ENCODE measurements around the gene SRPK2.
A peak's percentile ranks its signal among the peaks of the same experiment; 100 is the strongest.

Gene SRPK2

GRCh38 chr7:105321754-105322455 is 66.8 kb downstream of the SRPK2 start:
- Histone ChIP-seq H3K9ac (no peak overlapping the region), H3K27ac (no peak overlapping the region), H3K36me3 (ENCODE audit: insufficient read depth) (peaks cover 5% of the 10 kb centered on the region; the same call in 1 of the 2 replicates), H2AFZ (ENCODE audit: low read depth) (no peak overlapping the region), H3K79me2 (ENCODE audit: insufficient read depth, low read depth) (peaks cover 84% of the 10 kb centered on the region), H3K4me3 (IDR thresholded peaks at IDR 0.05; ENCODE audit: insufficient read depth, low read depth, low read length) (no peak overlapping the region), H3K4me1 (ENCODE audit: low read depth, poor library complexity, severe bottlenecking) (peaks cover 48% of the 10 kb centered on the region), H3K4me2 (no peak overlapping the region), H3K27me3 (ENCODE audit: insufficient read depth, low read depth) (no peaks in the 10 kb centered on the region), H4K20me1 (ENCODE audit: insufficient read depth) (no peaks in the 10 kb centered on the region; the same call in 1 of the 2 replicates)
- TF ChIP-seq CTCF (conservative IDR thresholded peaks at IDR 0.05; ENCODE audit: low read depth, low read length) = no peak

DNA sequence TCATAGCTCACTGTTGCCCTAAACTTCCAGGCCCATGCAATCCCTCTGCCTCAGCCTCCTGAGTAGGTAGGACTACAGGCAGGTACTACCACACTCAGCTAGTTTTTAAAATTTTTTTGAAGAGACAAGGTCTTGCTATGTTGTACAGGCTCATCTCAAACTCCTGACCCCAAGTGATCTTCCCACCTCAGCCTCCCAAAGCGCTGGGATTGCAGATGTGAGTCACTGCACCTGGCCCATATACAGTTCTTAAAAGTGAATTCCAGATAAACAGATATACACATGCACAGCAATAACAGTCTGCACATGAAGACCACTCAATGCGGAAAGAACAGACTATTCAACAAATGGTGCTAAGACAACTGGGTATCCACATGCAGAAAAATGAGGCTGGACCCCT is 67.8 kb downstream of the SRPK2 start:
- Histone ChIP-seq H3K9ac (no peak overlapping the region), H3K27ac (no peak overlapping the region), H3K27me3 (ENCODE audit: insufficient read depth, low read depth) (no peaks in the 10 kb centered on the region), H3K4me3 (IDR thresholded peaks at IDR 0.05; ENCODE audit: insufficient read depth, low read depth, low read length) (no peak overlapping the region), H3K79me2 (ENCODE audit: insufficient read depth, low read depth) (peaks cover 82% of the 10 kb centered on the region), H3K4me1 (ENCODE audit: low read depth, poor library complexity, severe bottlenecking) (peaks cover 42% of the 10 kb centered on the region), H2AFZ (ENCODE audit: low read depth) (no peak overlapping the region), H4K20me1 (ENCODE audit: insufficient read depth) (no peaks in the 10 kb centered on the region; the same call in 1 of the 2 replicates), H3K4me2 (no peak overlapping the region), H3K36me3 (ENCODE audit: insufficient read depth) (peaks cover 5% of the 10 kb centered on the region; the same call in 1 of the 2 replicates)
- TF ChIP-seq CTCF (conservative IDR thresholded peaks at IDR 0.05; ENCODE audit: low read depth, low read length) = 0 out of 2 replicates have a peak, but pooled peaks have one; percentile 17

DNA sequence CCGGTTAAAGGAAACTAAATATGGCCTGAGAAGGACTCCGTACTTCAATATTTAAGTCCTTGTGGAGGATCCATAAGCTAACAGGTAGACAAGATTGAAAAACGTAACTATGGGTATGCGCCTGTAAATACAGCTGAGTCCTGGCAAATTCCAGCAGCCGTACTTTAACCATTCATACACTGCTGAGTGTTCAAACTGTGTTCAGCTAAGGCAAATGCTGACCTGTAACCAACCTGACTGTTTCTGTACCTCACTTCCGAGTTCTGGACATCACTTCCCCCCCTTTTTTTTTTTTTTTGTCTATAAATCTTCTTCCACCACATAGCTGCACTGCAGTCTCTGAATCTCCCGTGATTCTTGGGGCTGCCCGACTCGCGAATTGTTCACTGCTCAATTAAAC is 69.1 kb downstream of the SRPK2 start:
- Histone ChIP-seq H3K27ac (no peak overlapping the region), H3K27me3 (ENCODE audit: insufficient read depth, low read depth) (no peaks in the 10 kb centered on the region), H3K36me3 (ENCODE audit: insufficient read depth) (peaks cover 5% of the 10 kb centered on the region; the same call in 1 of the 2 replicates), H3K4me3 (IDR thresholded peaks at IDR 0.05; ENCODE audit: insufficient read depth, low read depth, low read length) (no peak overlapping the region), H4K20me1 (ENCODE audit: insufficient read depth) (no peaks in the 10 kb centered on the region; the same call in 1 of the 2 replicates), H3K9ac (no peak overlapping the region), H3K79me2 (ENCODE audit: insufficient read depth, low read depth) (peaks cover 87% of the 10 kb centered on the region), H3K4me2 (no peak overlapping the region), H3K4me1 (ENCODE audit: low read depth, poor library complexity, severe bottlenecking) (peaks cover 42% of the 10 kb centered on the region), H2AFZ (ENCODE audit: low read depth) (no peak overlapping the region)
- TF ChIP-seq CTCF (conservative IDR thresholded peaks at IDR 0.05; ENCODE audit: low read depth, low read length) = no peak

DNA sequence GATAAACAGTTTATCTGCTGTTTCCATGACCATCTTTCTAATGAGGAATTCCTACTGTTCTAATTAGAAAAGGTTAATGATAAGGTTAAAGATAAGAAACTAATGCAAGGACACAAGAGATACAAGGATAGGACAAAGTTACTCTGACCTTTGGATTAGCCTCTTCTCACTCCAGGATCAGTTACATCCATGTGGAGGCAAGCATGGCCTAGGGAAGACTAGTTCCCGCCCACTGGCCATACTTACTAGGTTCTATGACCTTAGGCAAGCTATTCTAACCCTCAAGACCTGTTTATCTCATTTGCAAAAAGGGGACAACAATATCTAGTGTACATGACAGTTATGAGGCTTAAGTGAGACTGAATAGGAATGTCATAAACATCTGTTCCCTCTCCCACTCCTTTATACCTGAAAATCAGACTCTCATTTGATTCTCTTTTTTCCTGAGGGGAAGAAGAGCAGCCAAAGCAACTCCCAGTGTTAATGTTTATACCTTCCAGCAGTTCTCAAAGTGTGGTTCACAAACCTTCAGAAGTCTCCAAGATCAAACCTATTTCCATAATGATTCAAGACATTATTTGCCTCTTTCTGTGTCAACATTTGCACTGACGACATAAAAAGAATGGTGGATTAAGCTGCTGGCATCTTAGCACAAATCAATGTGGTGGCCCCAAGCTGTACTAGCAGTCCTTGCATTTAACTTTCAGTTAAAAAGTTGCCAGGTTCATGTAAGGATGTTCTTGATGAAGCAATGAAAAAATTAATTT is 72.0 kb downstream of the SRPK2 start:
- no peak overlapping the region for H3K9ac ChIP-seq
- H4K20me1 ChIP-seq (ENCODE audit: insufficient read depth) = no peaks in the 10 kb centered on the region; the same call in 1 of the 2 replicates
- no peak for TF ChIP-seq CTCF (conservative IDR thresholded peaks at IDR 0.05; ENCODE audit: low read depth, low read length)
- H3K27me3 ChIP-seq (ENCODE audit: insufficient read depth, low read depth) = no peaks in the 10 kb centered on the region
- peaks cover 92% of the 10 kb centered on the region for H3K79me2 ChIP-seq (ENCODE audit: insufficient read depth, low read depth)
- no peak overlapping the region for H3K4me3 ChIP-seq (IDR thresholded peaks at IDR 0.05; ENCODE audit: insufficient read depth, low read depth, low read length)
- no peak overlapping the region for H3K27ac ChIP-seq
- no peak overlapping the region for H2AFZ ChIP-seq (ENCODE audit: low read depth)
- no peak overlapping the region for H3K4me2 ChIP-seq
- peaks cover 57% of the 10 kb centered on the region for H3K4me1 ChIP-seq (ENCODE audit: low read depth, poor library complexity, severe bottlenecking)
- 0 out of 2 replicates have a peak, but pooled peaks cover under 1% of the 10 kb centered on the region for H3K36me3 ChIP-seq (ENCODE audit: insufficient read depth)
